HepG2 (cell line): ENCODE measurements around the gene ACADS. TPM values are rescaled to one million over a fixed set of nuclear protein-coding genes. Genes with fewer than 3 reads are reported as not detected.

ENCODE experiments used
- ATAC-seq: fragments of 200-7000 bp; cut with Tn5 transposase; 3 replicates; pipeline ENCODE4 v1.9.1; 2020; ENCODE audit warnings: mild to moderate bottlenecking, moderate library complexity
- BruUV-seq: library from RNA; stranded (reverse); fragments of 400-500 nt; replicated peaks from 2 replicates; lab custom pipeline; 2021; lab: Mats Ljungman, UMichigan
- CTCF ChIA-PET: fragments of 300-600 bp; formaldehyde crosslinking; extraction: SDS; loops from one replicate; lab custom pipeline; 2021; ENCODE audit warnings: low total read pairs, inconsistent platforms, low intra/inter-chr PET ratio; lab: Yijun Ruan, JAX
- POLR2A ChIA-PET: fragments of 350-600 bp; sonication (Branson Sonifier 250); formaldehyde crosslinking; loops from one replicate; lab custom pipeline; 2020; ENCODE audit warnings: antibody characterized with exemption, inconsistent platforms; lab: Yijun Ruan, JAX
- DNase-seq: peaks from one replicate; pipeline ENCODE4 v3.0.0-alpha.2; 2015; ENCODE audit warnings: low spot score
- FAIRE-seq: peaks from 3 replicates; lab custom pipeline; 2011; peaks lifted over from hg19 to GRCh38; lab: Jason Lieb, UNC
- H2AFZ ChIP-seq: one replicate; pipeline ENCODE4 v1.6.1; 2011; ENCODE audit warnings: low read length, inconsistent platforms
- H3K27ac ChIP-seq: fragments of 300-600 bp; 3 replicates; pipeline ENCODE4 v1.8.0; 2011; ENCODE audit warnings: mixed run types, mild to moderate bottlenecking, mixed read lengths, low read length, inconsistent platforms; ENCODE audit not compliant: insufficient read depth; ENCODE audit errors: extremely low read length
- H3K27me3 ChIP-seq, 2 experiments: fragments of 200-600 bp in 1 of 2; 2 replicates in 1 of 2; 3 replicates in 1 of 2; pipeline versions ENCODE4 v1.6.0 to v1.8.0; 2011; ENCODE audit warnings: low read length in 2 of 2, mild to moderate bottlenecking in 2 of 2, moderate library complexity in 2 of 2, inconsistent platforms in 1 of 2; ENCODE audit not compliant: insufficient read depth in 2 of 2, control insufficient read depth in 1 of 2
- H3K36me3 ChIP-seq, 2 experiments: fragments of 200-600 bp in 1 of 2; replicated peaks in 1 of 2; 2 replicates in 1 of 2; 3 replicates in 1 of 2; pipeline versions ENCODE4 v1.5.1 to v1.8.0; 2011; ENCODE audit warnings: low read length in 2 of 2, inconsistent platforms in 1 of 2; ENCODE audit not compliant: insufficient read depth in 2 of 2, control insufficient read depth in 1 of 2
- H3K4me1 ChIP-seq: 2 replicates; pipeline ENCODE4 v1.5.1; 2012; ENCODE audit warnings: low read length, inconsistent platforms; ENCODE audit not compliant: insufficient read depth
- H3K4me2 ChIP-seq: 2 replicates; pipeline ENCODE4 v1.6.0; 2011; ENCODE audit warnings: low read depth, low read length, inconsistent platforms
- H3K4me3 ChIP-seq, 3 experiments: fragments of 200-600 bp in 1 of 3; sonication (generic), shearing (Covaris generic) in 1 of 3; replicated peaks in 1 of 3; 2 replicates each; pipeline ENCODE4 v1.5.1; 2011 to 2016; ENCODE audit warnings: low read length in 3 of 3, inconsistent platforms in 2 of 3, low read depth in 2 of 3, mild to moderate bottlenecking in 2 of 3, control low read depth in 1 of 3, mixed read lengths in 1 of 3; ENCODE audit not compliant: insufficient read depth in 1 of 3
- H3K79me2 ChIP-seq: one replicate; pipeline ENCODE4 v1.6.1; 2011; ENCODE audit warnings: low read length, inconsistent platforms; ENCODE audit not compliant: insufficient read depth
- H3K9ac ChIP-seq: 2 replicates; pipeline ENCODE4 v1.6.0; 2011; ENCODE audit warnings: mild to moderate bottlenecking, low read depth, low read length, inconsistent platforms; ENCODE audit not compliant: insufficient read depth
- H3K9me3 ChIP-seq: 2 replicates; pipeline ENCODE4 v1.5.1; 2012; ENCODE audit warnings: mild to moderate bottlenecking, low read length
- H4K20me1 ChIP-seq: 2 replicates; pipeline ENCODE4 v1.6.0; 2011; ENCODE audit warnings: inconsistent platforms, mild to moderate bottlenecking, low read length, moderate library complexity; ENCODE audit not compliant: insufficient read depth
- CBX1 ChIP-seq: IDR thresholded peaks from one replicate; pipeline ENCODE4 v1.6.1; 2016; ENCODE audit warnings: antibody characterized with exemption, low read depth
- CCDC6 ChIP-seq: sonication (generic); formaldehyde crosslinking; IDR thresholded peaks from 2 replicates; pipeline ENCODE4 v1.8.1; 2022; ENCODE audit warnings: mild to moderate bottlenecking, missing genetic modification reagents, moderate library complexity
- HBP1 ChIP-seq: IDR thresholded peaks from 2 replicates; pipeline ENCODE4 v1.6.1; 2016; ENCODE audit warnings: low read depth, control low read depth
- HMG20B ChIP-seq: conservative IDR thresholded peaks from 2 replicates; pipeline ENCODE4 v1.6.1; 2016; ENCODE audit warnings: missing genetic modification reagents, missing compliant biosample characterization
- HNF1B ChIP-seq: sonication (generic); formaldehyde crosslinking; IDR thresholded peaks from 2 replicates; pipeline ENCODE4 v1.5.1; 2020; ENCODE audit warnings: mild to moderate bottlenecking, moderate library complexity, missing genetic modification reagents
- MXD4 ChIP-seq: IDR thresholded peaks from 2 replicates; pipeline ENCODE4 v1.6.1; 2016; ENCODE audit warnings: mild to moderate bottlenecking, missing biosample characterization, missing genetic modification reagents
- PHB2 ChIP-seq: fragments of 450-650 bp; IDR thresholded peaks from 2 replicates; pipeline ENCODE4 v1.6.1; 2018; ENCODE audit not compliant: partially characterized antibody
- PHF21A ChIP-seq: sonication (generic); formaldehyde crosslinking; IDR thresholded peaks from 2 replicates; pipeline ENCODE4 v1.5.0; 2020; ENCODE audit warnings: mild to moderate bottlenecking, missing genetic modification reagents
- SIX4 ChIP-seq: sonication (generic); formaldehyde crosslinking; IDR thresholded peaks from 2 replicates; pipeline ENCODE4 v1.4.0; 2020; ENCODE audit warnings: missing genetic modification reagents
- TFDP1 ChIP-seq: IDR thresholded peaks from 2 replicates; pipeline ENCODE4 v1.6.1; 2016; ENCODE audit warnings: missing compliant biosample characterization, missing genetic modification reagents, borderline replicate concordance
- TOPORS ChIP-seq: sonication (generic); formaldehyde crosslinking; IDR thresholded peaks from 2 replicates; pipeline ENCODE4 v1.8.0; 2023; ENCODE audit warnings: mild to moderate bottlenecking, missing genetic modification reagents
- ZBTB4 ChIP-seq: sonication (generic); formaldehyde crosslinking; IDR thresholded peaks from 2 replicates; pipeline ENCODE4 v1.4.0; 2020; ENCODE audit warnings: missing genetic modification reagents, mild to moderate bottlenecking, borderline replicate concordance
- ZNF121 ChIP-seq: sonication (generic); formaldehyde crosslinking; IDR thresholded peaks from 2 replicates; pipeline ENCODE4 v1.5.0; 2020; ENCODE audit warnings: mild to moderate bottlenecking, missing genetic modification reagents
- ZNF160 ChIP-seq: sonication (generic); formaldehyde crosslinking; IDR thresholded peaks from 2 replicates; pipeline ENCODE4 v1.8.0; 2022; ENCODE audit warnings: mild to moderate bottlenecking, inconsistent platforms, missing genetic modification reagents
- ZNF430 ChIP-seq: sonication (generic); formaldehyde crosslinking; IDR thresholded peaks from 2 replicates; pipeline ENCODE4 v1.9.0; 2021; ENCODE audit warnings: mild to moderate bottlenecking, missing genetic modification reagents
- ZNF589 ChIP-seq: sonication (generic); formaldehyde crosslinking; conservative IDR thresholded peaks from 2 replicates; pipeline ENCODE4 v1.8.0; 2022; ENCODE audit warnings: mild to moderate bottlenecking, moderate library complexity, missing genetic modification reagents
- ZNF772 ChIP-seq: sonication (generic); formaldehyde crosslinking; IDR thresholded peaks from 2 replicates; pipeline ENCODE4 v1.5.0; 2020; ENCODE audit warnings: mild to moderate bottlenecking, missing genetic modification reagents
- WGBS: methylation state at CpG from one replicate; pipeline ENCODE4 v1.1.6; 2017; ENCODE audit warnings: low lambda C conversion rate; 5-methylcytosine and 5-hydroxymethylcytosine counted together
- in situ Hi-C: cut with HindIII; loops from 2 replicates; pipeline ENCODE4 v1.10.0; 2017; ENCODE audit warnings: low pct_unique_long_range_greater_than_20kb; ENCODE audit not compliant: extremely low pct_ligation_motif_present
- intact Hi-C: fragments of 100-400 bp; cut with micrococcal nuclease; formaldehyde crosslinking; loops from one replicate; pipeline ENCODE4 v1.10.0; 2022; ENCODE audit not compliant: unreplicated experiment
- polyA plus RNA-seq, 8 experiments: library from polyadenylated mRNA; depleted of rRNA in 3 of 8; stranded (reverse) in 7 of 8; unstranded in 1 of 8; fragments of >200 nt; fragmentation: Illumina TruSeq in 4 of 8; extraction: Trizol in 4 of 8; gene quantifications; 2 replicates each; pipeline versions ENCODE4 v1.2.1 to v1.2.3, GENCODE V29; 2011 to 2016; ENCODE audit warnings: low read depth in 4 of 8, missing spikeins in 1 of 8, mixed read lengths in 1 of 8; ENCODE audit not compliant: insufficient read depth in 1 of 8
- total RNA-seq, 5 experiments: library from RNA; depleted of rRNA; stranded (reverse); fragments of >200 nt; fragmentation: Illumina TruSeq; extraction: Trizol; gene quantifications; 2 replicates each; pipeline ENCODE4 v1.2.3, GENCODE V29; 2016; ENCODE audit warnings: low read depth in 1 of 5

The ACADS gene
- total and polyA plus RNA-seq, 2 of the 13 experiments (the other 11 are each of a cell fraction or from before 2014, with no cell fraction given) = 17.4 to 27.7 TPM

GRCh38 chr12:120734210-120734609 lies 8.6 kb downstream of the ACADS start (continued):
- TF ChIP-seq TFDP1 (CRISPR knock-in tag) = no peak
- TF ChIP-seq CBX1 = no peak
- no peak for TF ChIP-seq SIX4 (CRISPR knock-in tag)
- no peak for TF ChIP-seq TOPORS (CRISPR knock-in tag)
- TF ChIP-seq HMG20B (CRISPR knock-in tag) = no peak
- TF ChIP-seq HNF1B (CRISPR knock-in tag) = no peak

- Histone ChIP-seq H3K9me3 (no peaks in the 10 kb centered on the region), H4K20me1 (no peaks in the 10 kb centered on the region), H3K27ac (no peak overlapping the region), H3K4me1 (no peaks in the 10 kb centered on the region), H2AFZ (no peak overlapping the region), H3K4me2 (no peak overlapping the region), H3K79me2 (no peaks in the 10 kb centered on the region), H3K9ac (no peak overlapping the region), H3K27me3 (no peaks in the 10 kb centered on the region), H3K36me3 (peaks cover 3 to 4% of the 10 kb centered on the region in 2 experiments; a peak in 2 of 5 replicates), H3K4me3 (no peak overlapping the region)
- ATAC-seq (no peak), DNase-seq (no peak), FAIRE-seq (no peak)
- in situ Hi-C loops (no loop called here), intact Hi-C loops (no loop called here)
- 100% methylated on average over 3 of the region's 3 CpGs for WGBS
- ChIA-PET POLR2A (no interaction called here), CTCF (no interaction called here)
- BruUV-seq = no TSS peak
- TF ChIP-seq ZNF430 (CRISPR knock-in tag) (no peak), PHF21A (CRISPR knock-in tag) (no peak), ZBTB4 (CRISPR knock-in tag) (no peak), ZNF121 (CRISPR knock-in tag) (no peak), HBP1 (CRISPR knock-in tag) (no peak), MXD4 (CRISPR knock-in tag) (no peak), ZNF160 (no peak), CCDC6 (no peak), ZNF772 (CRISPR knock-in tag) (no peak), ZNF589 (no peak), PHB2 (no peak)
Measured at GRCh38 chr12:120735181-120735580, 9.6 kb downstream of the ACADS start.
